Non-pigmented ciliary epithelial cell (primary cell): ENCODE results near the gene PDE1C.
"Not testable (repeated sequence)": the region's sequence is repeated elsewhere in the genome, so short reads cannot be mapped to it uniquely, and the experiment has no call there.

Experiments
- DNase-seq: peaks from one replicate; pipeline ENCODE4 v3.0.0-alpha.2; 2010; ENCODE audit warnings: low read depth

Gene PDE1C

GRCh38 chr7:32070406-32071360 is at the start of gene PDE1C:
Gene PDE1C (minus strand): TSS chr7:32070407.
- DNase-seq: no peak

- DNase-seq: no peak
Observed at GRCh38 chr7:32119790-32120196, 49.6 kb upstream of the PDE1C start.

- DNase-seq: no peak
Observed at GRCh38 chr7:32117837-32118236, 47.6 kb upstream of the PDE1C start.

DNA sequence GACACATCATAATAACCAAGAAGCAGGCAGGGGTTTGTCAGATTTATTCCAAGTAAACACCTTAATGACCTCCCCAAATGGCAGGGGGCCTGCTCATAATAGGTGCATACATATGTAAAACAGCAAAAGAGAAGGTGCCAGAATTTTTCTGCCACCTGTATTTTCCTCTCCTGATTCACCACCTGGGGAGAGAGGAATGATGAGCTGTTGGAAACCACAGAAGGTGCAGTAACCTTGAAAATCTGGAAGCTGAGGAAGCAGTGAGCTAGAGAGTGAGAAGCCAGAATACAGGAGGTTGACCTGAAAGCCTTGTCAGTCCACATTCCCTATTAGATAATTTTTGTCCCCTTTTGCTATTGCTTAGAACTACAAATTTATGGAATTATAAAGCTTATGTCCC is 46.2 kb upstream of the PDE1C start:
- DNase-seq: no peak

DNA sequence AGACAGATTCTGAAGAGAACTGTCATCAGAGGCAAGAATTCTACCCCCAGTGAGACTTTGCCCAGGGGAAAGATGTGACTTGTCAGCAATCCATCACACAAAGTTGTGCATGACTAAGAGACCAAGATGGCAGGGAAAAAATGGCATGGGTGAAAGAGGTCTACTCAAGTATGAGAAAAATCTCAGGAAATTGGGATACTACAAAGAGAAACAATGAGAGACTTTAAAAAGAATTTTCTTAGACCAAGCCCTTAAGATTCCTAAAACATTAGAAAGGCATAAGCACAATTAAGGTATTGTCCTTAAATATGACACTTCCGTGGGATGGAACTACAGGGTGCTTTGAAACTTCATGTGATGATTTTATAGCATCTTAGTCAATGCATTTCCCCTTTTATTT is 45.6 kb upstream of the PDE1C start:
- no peak for DNase-seq

GRCh38 chr7:32108651-32109050 is 38.4 kb upstream of the PDE1C start:
- DNase-seq: no peak

- DNase-seq: no peak
Observed at GRCh38 chr7:32104766-32105165, 34.6 kb upstream of the PDE1C start.

GRCh38 chr7:32103361-32103760 is 33.2 kb upstream of the PDE1C start:
- DNase-seq: no peak

- no peak for DNase-seq
Observed at GRCh38 chr7:32102432-32102873, 32.2 kb upstream of the PDE1C start.

DNA sequence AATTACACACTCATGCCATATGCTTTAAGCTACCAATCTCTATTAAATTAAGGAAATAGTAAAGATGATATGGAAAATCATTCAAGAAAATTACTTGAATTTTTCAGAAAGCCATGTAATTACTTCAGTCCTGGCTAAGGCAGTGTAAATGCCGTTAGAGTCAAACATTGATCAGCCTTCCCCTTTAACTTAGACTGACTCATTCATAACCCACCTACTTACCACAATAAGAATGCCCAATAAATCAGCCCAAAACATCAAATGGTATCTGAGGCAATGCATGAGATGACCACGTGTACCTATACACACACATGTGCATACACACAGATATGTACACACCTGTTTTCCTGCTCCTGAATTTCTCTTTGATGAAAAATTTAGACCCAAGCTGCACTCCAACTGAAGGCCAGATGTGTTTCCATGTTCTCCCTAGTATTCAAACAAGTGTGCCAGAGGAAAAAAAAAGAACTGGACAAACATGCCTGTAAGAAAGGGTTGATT is 30.2 kb upstream of the PDE1C start:
- DNase-seq: no peak

GRCh38 chr7:32094516-32094915 is 24.3 kb upstream of the PDE1C start:
- DNase-seq: no peak

DNA sequence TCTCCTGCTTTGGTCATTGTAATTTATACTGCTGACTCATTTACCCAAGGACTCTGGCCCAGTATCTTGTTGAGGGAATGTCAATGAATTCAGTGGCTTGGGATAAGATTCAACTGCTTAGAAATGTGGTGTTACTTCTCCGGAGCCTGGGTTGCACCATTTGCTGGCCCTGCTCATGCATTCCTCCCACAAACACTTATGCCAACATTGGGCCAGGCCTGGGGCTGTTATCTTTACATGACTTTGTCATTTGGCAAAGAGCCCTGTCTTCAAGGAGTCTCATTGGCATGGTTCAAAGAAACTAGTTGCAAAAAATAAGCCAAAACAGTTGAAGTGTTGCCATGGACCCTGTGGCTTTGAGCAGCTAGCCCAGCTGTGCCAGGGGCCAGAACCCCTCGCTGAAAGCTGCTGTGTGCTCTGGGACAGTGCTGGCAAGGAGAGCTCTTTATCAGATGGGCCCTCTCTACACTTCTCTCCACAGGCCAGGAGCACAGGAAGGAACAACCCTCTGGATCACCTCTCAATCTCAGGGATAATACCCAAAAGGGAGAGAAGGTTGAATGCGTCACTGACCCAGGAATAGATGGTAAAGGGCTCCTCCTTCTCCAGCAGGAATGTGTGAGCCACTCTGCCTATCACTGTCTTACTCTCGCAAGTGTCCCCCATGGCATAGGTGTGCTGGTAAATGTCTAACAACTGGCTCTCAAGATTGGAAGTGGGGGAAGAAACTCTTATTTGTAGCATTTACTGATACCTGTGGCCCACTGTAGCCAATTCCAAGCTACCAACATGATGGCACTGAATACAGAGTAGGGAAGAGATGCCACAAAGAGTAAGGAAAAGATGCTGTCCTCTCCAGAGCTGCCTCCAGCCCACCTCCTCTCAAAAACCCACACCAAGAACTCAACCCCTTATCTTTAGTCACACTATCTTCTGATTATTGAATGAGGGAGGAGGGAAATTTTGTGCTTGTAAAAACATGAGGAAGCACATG is 23.5 kb upstream of the PDE1C start:
- no peak for DNase-seq

DNA sequence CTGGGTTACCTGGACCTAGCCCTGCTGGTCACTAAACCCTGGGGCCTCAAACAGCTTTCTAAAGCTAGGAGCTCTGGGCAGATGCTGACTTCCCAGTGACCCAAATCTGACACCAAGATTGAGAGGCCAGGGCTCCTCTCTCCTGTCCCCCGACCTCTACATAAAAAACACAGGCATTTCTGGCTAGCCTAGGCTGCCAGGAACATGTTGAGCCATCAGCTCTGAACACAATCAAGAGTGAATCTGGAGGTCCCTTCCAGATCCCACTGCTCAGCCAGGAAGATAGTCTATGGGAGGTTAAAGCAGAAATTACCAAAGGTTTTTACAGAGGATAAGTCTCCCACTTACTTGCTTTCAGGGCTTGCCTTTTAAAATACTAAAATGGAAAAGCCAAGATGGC is 22.1 kb upstream of the PDE1C start:
- no peak for DNase-seq

DNA sequence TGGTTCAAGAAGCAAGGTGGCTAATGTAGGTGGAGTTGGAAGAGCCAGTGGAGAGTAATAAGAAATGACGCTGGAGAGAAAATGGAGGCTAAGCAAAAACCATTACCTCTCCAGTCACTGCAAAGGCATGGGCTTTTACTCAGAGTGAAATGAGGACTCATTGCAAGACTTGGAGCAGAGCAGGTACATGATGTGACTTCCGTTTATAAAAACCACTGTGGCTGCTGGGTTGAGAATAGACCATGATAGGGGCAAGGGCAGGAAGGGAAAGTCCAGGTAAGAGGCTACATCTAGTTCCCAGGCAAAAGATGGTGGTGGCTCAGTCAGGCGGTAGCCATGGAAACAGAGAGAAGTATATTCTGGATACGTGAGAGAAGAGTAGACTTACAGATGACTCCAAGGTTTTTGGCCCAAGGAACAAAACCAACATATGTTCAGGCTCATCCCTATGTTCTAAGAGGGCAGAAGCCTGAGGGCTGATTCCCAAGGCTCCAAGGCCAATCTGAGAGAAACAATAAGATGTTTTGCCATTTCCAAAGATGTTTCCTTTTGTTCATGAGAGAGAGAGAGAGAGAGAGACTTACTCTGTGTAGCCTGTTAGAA is 21.5 kb upstream of the PDE1C start:
- no peak for DNase-seq

DNA sequence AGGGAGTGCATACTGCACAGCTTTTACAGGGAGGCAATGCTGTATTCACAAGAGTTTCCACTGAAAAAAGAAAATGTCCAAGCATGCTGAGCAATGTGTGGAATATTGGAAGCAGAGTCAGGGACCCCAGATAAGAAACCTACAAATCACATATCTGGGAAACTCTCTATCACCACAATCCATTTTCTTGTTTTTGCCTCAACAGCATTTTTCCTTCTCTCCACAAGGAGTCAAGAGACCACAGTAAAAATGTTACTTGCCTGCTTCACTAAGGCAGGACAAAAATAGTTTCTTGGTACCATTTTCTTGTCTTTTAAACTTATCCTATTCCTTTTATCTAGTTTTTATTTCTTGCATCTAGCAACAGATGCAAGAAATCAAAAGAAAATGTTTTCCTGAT is 19.5 kb upstream of the PDE1C start:
- DNase-seq: no peak

DNA sequence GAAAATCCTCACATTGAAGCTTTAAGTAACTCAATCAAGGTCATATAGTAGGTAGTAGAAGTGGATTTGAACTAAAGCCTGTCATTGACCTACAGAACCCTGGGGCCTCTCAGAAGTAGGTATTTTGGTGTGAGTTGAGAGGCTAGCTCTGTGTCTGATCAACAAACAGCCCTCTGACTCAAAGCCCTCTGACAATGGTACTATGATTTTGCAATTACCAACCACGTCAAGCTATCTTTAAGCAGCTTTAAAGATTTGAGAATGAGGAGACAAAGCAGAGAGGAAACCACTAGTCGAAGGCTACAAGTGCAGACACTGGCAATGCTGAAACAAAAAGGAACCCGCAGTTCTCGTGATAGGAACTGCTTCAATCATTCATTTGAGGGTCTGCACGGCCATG is 19.0 kb upstream of the PDE1C start:
- no peak for DNase-seq

DNA sequence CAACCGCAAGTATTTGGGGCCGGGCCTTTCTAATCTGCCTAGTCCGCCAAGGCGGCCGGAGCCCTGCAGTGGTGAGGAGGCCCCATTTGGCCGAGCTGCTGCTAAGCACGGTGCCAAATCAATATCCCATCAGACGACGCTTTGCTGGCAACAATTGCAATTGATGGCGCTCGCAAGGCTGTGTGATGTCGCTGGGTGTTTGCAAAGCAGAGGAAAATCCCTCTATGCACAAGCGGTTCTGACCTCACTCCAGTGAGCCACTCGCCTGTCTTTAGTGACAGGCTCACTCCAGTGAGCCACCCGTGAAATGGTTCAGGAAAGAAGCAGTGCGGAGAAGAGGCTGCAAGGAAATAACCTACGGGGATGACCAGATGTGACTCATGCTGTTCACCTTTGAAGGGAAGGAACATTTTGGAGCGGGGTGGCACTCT is 18.3 kb upstream of the PDE1C start:
- DNase-seq: no peak

GRCh38 chr7:32079510-32079909 is 9.3 kb upstream of the PDE1C start:
- DNase-seq: no peak

- no peak for DNase-seq
Observed at GRCh38 chr7:32078824-32079223, 8.6 kb upstream of the PDE1C start.

GRCh38 chr7:32077806-32078205 is 7.6 kb upstream of the PDE1C start:
- no peak for DNase-seq

DNA sequence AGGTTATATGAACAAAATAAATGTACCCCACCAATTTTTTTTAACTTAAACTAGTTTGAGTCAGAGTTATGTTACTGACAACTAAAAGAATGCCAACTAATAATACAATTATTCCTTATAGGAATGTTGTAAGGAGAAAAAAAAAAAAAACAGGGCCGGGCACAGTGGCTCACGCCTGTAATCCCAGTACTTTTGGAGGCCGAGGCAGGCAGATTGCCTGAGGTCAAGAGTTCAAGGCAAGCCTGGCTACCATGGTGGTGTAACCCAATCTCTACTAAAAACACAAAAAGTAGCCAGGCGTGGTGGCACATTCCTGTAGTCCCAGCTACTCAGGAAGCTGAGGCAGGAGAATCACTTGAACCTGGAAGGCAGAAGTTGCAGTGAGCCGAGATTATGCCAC is 6.6 kb upstream of the PDE1C start:
- not testable (repeated sequence) for DNase-seq

- no peak for DNase-seq
Observed at GRCh38 chr7:32075612-32076011, 5.4 kb upstream of the PDE1C start.
